Keratinocyte (primary cell): ENCODE measurements around the gene DLGAP1.

ENCODE experiments used
- CTCF ChIP-seq, 3 experiments: IDR thresholded peaks in 1 of 3; conservative IDR thresholded peaks in 1 of 3; optimal IDR thresholded peaks in 1 of 3; 2 replicates in 2 of 3; 3 replicates in 1 of 3; pipeline versions ENCODE3 to v1.5.1; 2011; ENCODE audit warnings: low read length in 3 of 3, mild to moderate bottlenecking in 3 of 3, moderate library complexity in 2 of 3, control low read depth in 1 of 3, inconsistent platforms in 1 of 3; ENCODE audit not compliant: insufficient read depth in 2 of 3; ENCODE audit errors: extremely low read depth in 1 of 3
- EZH2 ChIP-seq: IDR thresholded peaks from one replicate; pipeline ENCODE4 v1.6.1; 2012; ENCODE audit warnings: inconsistent platforms, mild to moderate bottlenecking, low read length, moderate library complexity

DNA sequence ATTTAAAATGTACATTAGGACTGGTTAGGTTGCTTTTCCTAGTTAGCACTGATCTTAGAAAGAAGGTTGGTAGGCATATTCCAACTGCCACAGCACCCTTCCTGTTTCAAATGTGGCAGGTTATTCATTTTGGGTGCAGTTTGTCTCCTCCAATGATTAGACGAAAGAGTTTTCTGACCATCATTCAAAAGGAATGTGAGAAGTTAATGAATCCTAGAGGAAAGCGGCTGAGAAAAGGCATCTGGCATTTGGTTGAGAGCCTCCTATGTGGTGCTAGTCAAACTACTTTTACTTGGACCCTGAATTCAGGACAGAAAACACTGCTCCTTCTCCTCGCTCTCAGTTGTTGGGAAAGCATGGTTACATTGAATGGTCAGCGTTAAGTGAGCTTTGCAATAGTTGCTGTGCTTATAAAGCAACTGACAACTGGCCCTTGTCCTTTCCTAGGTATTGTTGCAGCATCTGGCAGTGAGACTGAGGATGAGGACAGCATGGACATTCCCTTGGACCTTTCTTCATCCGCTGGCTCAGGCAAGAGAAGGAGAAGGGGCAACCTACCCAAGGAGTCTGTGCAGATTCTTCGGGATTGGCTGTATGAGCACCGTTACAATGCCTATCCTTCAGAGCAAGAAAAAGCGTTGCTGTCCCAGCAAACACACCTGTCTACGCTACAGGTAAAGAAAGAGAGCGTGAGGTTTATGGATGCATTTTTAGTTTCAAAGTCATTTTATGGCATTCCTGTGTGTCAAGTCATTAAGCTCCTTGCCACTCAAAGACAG, 999.0 kb downstream of the DLGAP1 start:
- TF ChIP-seq CTCF (optimal IDR thresholded peaks at IDR 0.05 in 1 of 3, IDR thresholded peaks at IDR 0.05 in 1 of 3, conservative IDR thresholded peaks at IDR 0.05 in 1 of 3; ENCODE audit: extremely low read depth in 1 of 3, insufficient read depth in 2 of 3, low read length in 3 of 3) (no peak), EZH2 (no peak)
